Esophagus squamous epithelium (tissue), 5 donors: ENCODE results near the gene SIGLEC1. TPM values are rescaled to one million over a fixed set of nuclear protein-coding genes. Genes with fewer than 3 reads are reported as not detected.

Experiments
- DNase-seq: peaks from one replicate; lab custom pipeline; 2025; lab: John Stamatoyannopoulos, UW
- H3K27ac ChIP-seq, 4 donors: fragments of 200-600 bp; sonication (generic); one replicate each; pipeline ENCODE4 v1.5.1; 2016 to 2019; ENCODE audit warnings: mild to moderate bottlenecking in 1 of 4
- H3K27me3 ChIP-seq, 4 donors: fragments of 200-600 bp; sonication (generic); 1 replicate in 3 of 4; 2 replicates in 1 of 4; pipeline versions ENCODE4 v1.5.1 to v1.6.0; 2017 to 2021; ENCODE audit warnings: antibody characterized with exemption in 1 of 4
- H3K36me3 ChIP-seq, 3 donors: fragments of 200-600 bp; sonication (generic); one replicate each; pipeline ENCODE4 v1.5.1; 2016 to 2019
- H3K4me1 ChIP-seq, 3 donors: fragments of 200-600 bp; sonication (generic); one replicate each; pipeline ENCODE4 v1.5.1; 2017 to 2019
- H3K4me3 ChIP-seq, 4 donors: fragments of 200-600 bp; sonication (generic); 1 replicate in 3 of 4; 2 replicates in 1 of 4; pipeline ENCODE4 v1.5.1; 2016 to 2019; ENCODE audit warnings: mild to moderate bottlenecking in 2 of 4, moderate library complexity in 1 of 4
- H3K9me3 ChIP-seq, 3 donors: fragments of 200-600 bp; sonication (generic); one replicate each; pipeline ENCODE4 v1.5.1; 2016 to 2019
- CTCF ChIP-seq, 6 experiments: fragments of 450-650 bp in 4 of 6; fragments of 200-600 bp in 2 of 6; sonication (generic) in 2 of 6; IDR thresholded peaks; one replicate each; pipeline ENCODE4 v1.5.1; 2016 to 2019; ENCODE audit warnings: antibody characterized with exemption in 6 of 6, mild to moderate bottlenecking in 4 of 6, moderate library complexity in 4 of 6
- POLR2A ChIP-seq, 4 donors: fragments of 450-650 bp; IDR thresholded peaks; one replicate each; pipeline ENCODE4 v1.6.1; 2017; ENCODE audit warnings: antibody characterized with exemption in 4 of 4, mild to moderate bottlenecking in 4 of 4, moderate library complexity in 3 of 4
- WGBS, 2 donors: methylation state at CpG; one replicate each; pipeline ENCODE4 v1.1.5; 2018; 5-methylcytosine and 5-hydroxymethylcytosine counted together
- intact Hi-C: fragments of 100-400 bp; cut with DNase I; formaldehyde crosslinking; loops from one replicate; pipeline ENCODE4 v1.15.0; 2022
- total RNA-seq, 4 donors: library from RNA; depleted of rRNA; stranded (reverse); fragments of >200 nt; gene quantifications; one replicate each; pipeline ENCODE4 v1.1.0, GENCODE V29; 2016
- donor health status: DM: yes; HTN: yes; CAD: no.

SIGLEC1 gene
- total RNA-seq, 4 donors from 2014 or later: 0.11 to 6.9 (median 1.8) TPM

DNA sequence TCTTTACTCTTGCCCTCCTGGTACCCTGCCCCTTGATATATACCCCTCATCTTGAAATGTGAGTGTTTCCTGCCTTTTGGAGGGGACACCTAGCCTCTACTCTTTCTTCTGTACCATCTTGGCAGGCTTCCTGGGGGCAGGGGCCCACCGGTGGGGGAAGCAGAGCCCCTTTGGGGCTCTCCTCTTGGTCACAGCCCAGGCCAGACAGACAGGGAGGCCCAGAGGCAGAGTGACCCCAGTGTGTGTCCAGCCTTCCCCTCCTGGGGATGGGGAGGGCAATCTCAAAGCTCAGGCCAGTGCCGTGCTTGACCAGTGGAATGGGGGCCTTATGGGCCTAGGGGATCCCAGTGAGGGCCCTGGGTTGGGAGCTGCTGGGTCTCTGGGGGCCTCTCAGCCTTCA, 34.2 kb downstream of the SIGLEC1 start:
- 80 to 100% methylated on average over 1 of the region's 2 CpGs for WGBS, 2 donors
- Histone ChIP-seq H3K27ac (peak overlapping the region; percentile 24 to 91 (median 84)), H3K27me3 (peaks cover 0 to 94% (median 8%) of the 10 kb centered on the region in 4 donors), H3K9me3 (no peaks in the 10 kb centered on the region), H3K4me1 (peaks cover 15 to 61% (median 30%) of the 10 kb centered on the region in 3 donors), H3K36me3 (peaks cover 0 to 8% (median 0%) of the 10 kb centered on the region in 3 donors), H3K4me3 (no peak overlapping the region)
- TF ChIP-seq POLR2A (IDR thresholded peaks at IDR 0.05) (no peak), CTCF (IDR thresholded peaks at IDR 0.05) (no peak)
- intact Hi-C loops: loop anchor here (5.0 to 10.0 kb wide), 2 partner anchors 34 to 407 kb away; partner anchors contain the start of gene SIGLEC1
- no peak for DNase-seq

GRCh38 chr20:3677733-3678132, 34.7 kb downstream of the SIGLEC1 start:
- H3K27me3 ChIP-seq: peaks cover 0 to 94% (median 10%) of the 10 kb centered on the region in 4 donors
- intact Hi-C loops: loop anchor here (5.0 to 10.0 kb wide), 2 partner anchors 35 to 407 kb away; partner anchors contain the start of gene SIGLEC1
- peak overlapping the region; percentile 24 to 91 (median 84) for H3K27ac ChIP-seq
- no peak overlapping the region for H3K4me3 ChIP-seq
- 53 to 65% methylated on average over 6 of the region's 8 CpGs for WGBS, 2 donors
- no peaks in the 10 kb centered on the region for H3K9me3 ChIP-seq
- no peak for DNase-seq
- peaks cover 15 to 65% (median 30%) of the 10 kb centered on the region in 3 donors for H3K4me1 ChIP-seq
- no peak for TF ChIP-seq POLR2A (IDR thresholded peaks at IDR 0.05)
- TF ChIP-seq CTCF (IDR thresholded peaks at IDR 0.05): no peak
- peaks cover 0 to 8% (median 0%) of the 10 kb centered on the region in 3 donors for H3K36me3 ChIP-seq

- Histone ChIP-seq H3K27me3 (peaks cover 0 to 94% (median 4%) of the 10 kb centered on the region in 4 donors), H3K27ac (no peak overlapping the region), H3K4me1 (peaks cover 3 to 52% (median 24%) of the 10 kb centered on the region in 3 donors), H3K36me3 (peaks cover 0 to 17% (median 0%) of the 10 kb centered on the region in 3 donors), H3K9me3 (no peaks in the 10 kb centered on the region), H3K4me3 (no peak overlapping the region)
- 39 to 44% methylated on average over 11 to 12 of the region's 13 CpGs for WGBS, 2 donors
- intact Hi-C loops: loop anchor here (5.0 to 10.0 kb wide), 2 partner anchors 37 to 410 kb away; partner anchors contain the start of gene SIGLEC1
- TF ChIP-seq CTCF (IDR thresholded peaks at IDR 0.05) (no peak), POLR2A (IDR thresholded peaks at IDR 0.05) (no peak)
- no peak for DNase-seq
Observed at GRCh38 chr20:3674995-3675900, 37.2 kb downstream of the SIGLEC1 start.

GRCh38 chr20:3674447-3674846, 38.0 kb downstream of the SIGLEC1 start:
- Histone ChIP-seq H3K4me1 (peaks cover 3 to 50% (median 24%) of the 10 kb centered on the region in 3 donors), H3K4me3 (no peak overlapping the region), H3K27me3 (peaks cover 0 to 94% (median 4%) of the 10 kb centered on the region in 4 donors), H3K9me3 (no peaks in the 10 kb centered on the region), H3K36me3 (peaks cover 0 to 17% (median 0%) of the 10 kb centered on the region in 3 donors), H3K27ac (no peak overlapping the region)
- no peak for DNase-seq
- WGBS, 2 donors: 46 to 77% methylated on average over 3 to 7 of the region's 10 CpGs
- intact Hi-C loops: loop anchor here (10.0 kb wide), 1 partner anchor 410 kb away; no protein-coding TSS in a partner anchor
- no peak for TF ChIP-seq POLR2A (IDR thresholded peaks at IDR 0.05)

DNA sequence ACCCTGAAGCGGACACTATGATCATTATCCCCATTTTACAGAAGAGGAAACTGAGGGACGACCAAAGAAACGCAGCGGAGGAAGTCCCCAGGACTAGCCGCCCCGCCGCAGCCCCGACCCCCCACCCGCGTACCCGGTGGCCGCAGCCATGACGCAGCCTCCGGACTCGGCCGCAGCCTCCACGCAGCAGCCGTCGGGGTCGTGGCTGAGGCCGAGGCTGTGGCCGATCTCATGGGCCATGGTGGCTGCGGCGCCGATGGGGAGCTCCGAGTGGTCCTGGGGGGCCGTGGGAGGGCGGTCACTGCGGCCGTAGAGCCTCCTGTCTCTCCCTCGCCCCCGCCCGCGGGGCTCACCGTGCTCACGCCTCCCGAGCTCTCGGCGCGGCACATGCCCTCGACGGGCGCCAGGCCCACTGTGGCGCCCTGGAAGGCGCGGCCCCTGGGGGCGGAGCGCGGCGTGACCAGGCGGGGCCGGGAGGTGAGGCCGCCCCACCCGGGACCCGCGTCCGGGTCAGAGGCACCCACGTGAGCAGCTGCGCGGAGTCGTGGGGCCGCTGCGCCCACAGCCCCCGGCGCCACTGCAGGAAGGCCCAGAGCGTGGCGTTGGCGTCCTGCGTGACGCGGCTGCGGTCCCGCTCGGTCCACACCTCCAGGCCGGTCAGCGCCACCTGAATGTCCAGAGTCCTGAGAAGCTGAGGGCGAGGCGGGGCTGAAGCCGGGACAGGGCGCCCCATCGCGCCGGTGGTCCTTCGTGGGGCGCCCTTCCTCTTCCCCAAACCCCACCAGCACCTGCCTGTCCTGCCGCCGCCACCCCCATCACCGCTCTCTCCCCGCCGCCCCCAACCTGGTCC, 39.0 kb downstream of the SIGLEC1 start:
- TF ChIP-seq CTCF (IDR thresholded peaks at IDR 0.05) (no peak), POLR2A (IDR thresholded peaks at IDR 0.05) (no peak)
- Histone ChIP-seq H3K36me3 (peaks cover 0 to 17% (median 0%) of the 10 kb centered on the region in 3 donors), H3K27me3 (peaks cover 0 to 96% (median 4%) of the 10 kb centered on the region in 4 donors), H3K4me3 (no peak overlapping the region), H3K9me3 (no peaks in the 10 kb centered on the region), H3K4me1 (peaks cover 3 to 40% (median 21%) of the 10 kb centered on the region in 3 donors), H3K27ac (no peak overlapping the region)
- no peak for DNase-seq
- intact Hi-C loops: loop anchor here (10.0 kb wide), 1 partner anchor 411 kb away; no protein-coding TSS in a partner anchor
- WGBS, 2 donors: 36 to 54% methylated on average over 6 to 12 of the region's 90 CpGs
